IMR-90 (cell line): ENCODE results near the gene MAU2. TPM values are rescaled to one million over a fixed set of nuclear protein-coding genes. Genes with fewer than 3 reads are reported as not detected.

Source experiments
- ATAC-seq: fragments of 200-7000 bp; cut with Tn5 transposase; 2 replicates; pipeline ENCODE4 v1.9.1; 2020; ENCODE audit warnings: low read depth, mild to moderate bottlenecking, moderate library complexity
- BruUV-seq: library from RNA; stranded (reverse); fragments of 400-500 nt; replicated peaks from 2 replicates; lab custom pipeline; 2021; lab: Mats Ljungman, UMichigan
- CTCF ChIA-PET: fragments of 300-600 bp; formaldehyde crosslinking; extraction: SDS; loops from one replicate; lab custom pipeline; 2021; ENCODE audit warnings: antibody characterized with exemption; lab: Yijun Ruan, JAX
- POLR2A ChIA-PET: fragments of 300-600 bp; sonication (Branson Sonifier 250); formaldehyde crosslinking; loops from one replicate; lab custom pipeline; 2022; ENCODE audit warnings: antibody characterized with exemption; ENCODE audit not compliant: unreplicated experiment; lab: Charles Lee
- DNase-seq: peaks from one replicate; pipeline ENCODE4 v3.0.0; 2013
- H2AFZ ChIP-seq: replicated peaks from 2 replicates; pipeline ENCODE3; 2013; ENCODE audit warnings: low read length, mild to moderate bottlenecking; ENCODE audit not compliant: poor library complexity
- H2AK5ac ChIP-seq: 2 replicates; pipeline ENCODE4 v1.6.1; 2013; ENCODE audit warnings: low read depth, low read length, inconsistent platforms
- H2AK9ac ChIP-seq: replicated peaks from 2 replicates; pipeline ENCODE3; 2013; ENCODE audit warnings: mild to moderate bottlenecking, low read depth, low read length, moderate library complexity; ENCODE audit not compliant: poor library complexity
- H2BK120ac ChIP-seq: 2 replicates; pipeline ENCODE4 v1.6.1; 2013; ENCODE audit warnings: low read depth, low read length, inconsistent platforms
- H2BK15ac ChIP-seq: 3 replicates; pipeline ENCODE4 v1.6.1; 2013; ENCODE audit warnings: low read depth, low read length, inconsistent platforms
- H2BK20ac ChIP-seq: 2 replicates; pipeline ENCODE4 v1.6.1; 2013; ENCODE audit warnings: low read depth, mild to moderate bottlenecking, inconsistent platforms, low read length, moderate library complexity
- H2BK5ac ChIP-seq: 2 replicates; pipeline ENCODE4 v1.6.1; 2013; ENCODE audit warnings: mild to moderate bottlenecking, low read depth, low read length, inconsistent platforms; ENCODE audit not compliant: poor library complexity, severe bottlenecking
- H3K14ac ChIP-seq: replicated peaks from 2 replicates; pipeline ENCODE4 v1.6.1; 2013; ENCODE audit warnings: low read depth, low read length, inconsistent platforms
- H3K18ac ChIP-seq: 2 replicates; pipeline ENCODE4 v1.6.1; 2013; ENCODE audit warnings: low read depth, low read length, control low read depth
- H3K23ac ChIP-seq: 2 replicates; pipeline ENCODE4 v1.6.1; 2013; ENCODE audit warnings: low read depth, low read length, inconsistent platforms
- H3K27ac ChIP-seq: 2 replicates; pipeline ENCODE4 v1.5.1; 2013; ENCODE audit warnings: mild to moderate bottlenecking, control low read depth, low read length; ENCODE audit not compliant: insufficient read depth
- H3K27me3 ChIP-seq: 2 replicates; pipeline ENCODE4 v1.6.1; 2013; ENCODE audit warnings: low read length; ENCODE audit not compliant: control insufficient read depth, insufficient read depth
- H3K36me3 ChIP-seq: 2 replicates; pipeline ENCODE4 v1.6.1; 2013; ENCODE audit warnings: low read length, mixed read lengths; ENCODE audit not compliant: control insufficient read depth, insufficient read depth
- H3K4ac ChIP-seq: 2 replicates; pipeline ENCODE4 v1.6.1; 2013; ENCODE audit warnings: low read depth, low read length, inconsistent platforms
- H3K4me1 ChIP-seq: 2 replicates; pipeline ENCODE4 v1.6.1; 2013; ENCODE audit warnings: low read length, mixed read lengths; ENCODE audit not compliant: control insufficient read depth, insufficient read depth
- H3K4me2 ChIP-seq: 2 replicates; pipeline ENCODE4 v1.6.1; 2013; ENCODE audit warnings: low read depth, mild to moderate bottlenecking, control low read depth, low read length, moderate library complexity
- H3K4me3 ChIP-seq: 2 replicates; pipeline ENCODE4 v1.5.1; 2013; ENCODE audit warnings: low read depth, mild to moderate bottlenecking, control low read depth, low read length, moderate library complexity; ENCODE audit not compliant: insufficient read depth
- H3K56ac ChIP-seq: 2 replicates; pipeline ENCODE4 v1.6.1; 2013; ENCODE audit warnings: low read length, inconsistent platforms; ENCODE audit not compliant: insufficient read depth; ENCODE audit errors: extremely low read depth
- H3K79me1 ChIP-seq, 2 experiments: 2 replicates each; pipeline ENCODE4 v1.6.1; 2013; ENCODE audit warnings: low read length in 2 of 2, inconsistent platforms in 1 of 2, low read depth in 1 of 2
- H3K9ac ChIP-seq: 2 replicates; pipeline ENCODE4 v1.6.1; 2013; ENCODE audit warnings: low read depth, low read length, control low read depth
- H3K9me1 ChIP-seq: 2 replicates; pipeline ENCODE4 v1.6.1; 2013; ENCODE audit warnings: low read length, inconsistent platforms; ENCODE audit not compliant: insufficient read depth
- H3K9me3 ChIP-seq: 2 replicates; pipeline ENCODE4 v1.6.1; 2013; ENCODE audit warnings: low read length; ENCODE audit not compliant: control insufficient read depth, insufficient read depth
- H4K20me1 ChIP-seq: 2 replicates; pipeline ENCODE4 v1.6.1; 2013; ENCODE audit warnings: low read length, inconsistent platforms; ENCODE audit not compliant: insufficient read depth
- H4K5ac ChIP-seq: 2 replicates; pipeline ENCODE4 v1.6.1; 2013; ENCODE audit warnings: mild to moderate bottlenecking, low read depth, low read length, control low read depth
- H4K8ac ChIP-seq, 2 experiments: 2 replicates each; pipeline ENCODE4 v1.6.1; 2013; ENCODE audit warnings: low read depth in 2 of 2, low read length in 2 of 2, control low read depth in 1 of 2, inconsistent platforms in 1 of 2
- H4K91ac ChIP-seq: 2 replicates; pipeline ENCODE4 v1.6.1; 2013; ENCODE audit warnings: low read depth, low read length, inconsistent platforms; ENCODE audit not compliant: insufficient read depth
- BHLHE40 ChIP-seq: fragments of 150-350 bp; IDR thresholded peaks from 2 replicates; pipeline ENCODE4 v1.6.1; 2016; ENCODE audit warnings: mild to moderate bottlenecking, low read depth, low read length
- CHD1 ChIP-seq: IDR thresholded peaks from 2 replicates; pipeline ENCODE4 v1.6.1; 2012; ENCODE audit warnings: low read depth, low read length, improper control_type of control experiment
- CTCF ChIP-seq: conservative IDR thresholded peaks from 2 replicates; pipeline ENCODE4 v1.5.1; 2012; ENCODE audit warnings: mild to moderate bottlenecking, low read depth, low read length, improper control_type of control experiment
- FOS ChIP-seq: fragments of 150-350 bp; IDR thresholded peaks from 2 replicates; pipeline ENCODE4 v1.6.1; 2016; ENCODE audit warnings: low read depth, low read length
- MAFK ChIP-seq: IDR thresholded peaks from 2 replicates; pipeline ENCODE4 v1.6.1; 2012; ENCODE audit warnings: low read depth, low read length, improper control_type of control experiment
- MAZ ChIP-seq: IDR thresholded peaks from 2 replicates; pipeline ENCODE4 v1.6.1; 2012; ENCODE audit warnings: low read depth, mild to moderate bottlenecking, low read length, improper control_type of control experiment, moderate library complexity, borderline replicate concordance
- MXI1 ChIP-seq: IDR thresholded peaks from 2 replicates; pipeline ENCODE4 v1.6.1; 2012; ENCODE audit warnings: low read depth, mild to moderate bottlenecking, low read length, moderate library complexity, borderline replicate concordance
- NFE2L2 ChIP-seq: fragments of 150-350 bp; IDR thresholded peaks from 2 replicates; pipeline ENCODE4 v1.6.1; 2016; ENCODE audit warnings: low read depth, mild to moderate bottlenecking, low read length
- POLR2A ChIP-seq: IDR thresholded peaks from 2 replicates; pipeline ENCODE4 v1.6.1; 2012; ENCODE audit warnings: mild to moderate bottlenecking, low read depth, low read length
- RAD21 ChIP-seq: IDR thresholded peaks from 2 replicates; pipeline ENCODE4 v1.6.1; 2012; ENCODE audit warnings: low read length, improper control_type of control experiment
- RCOR1 ChIP-seq: IDR thresholded peaks from 2 replicates; pipeline ENCODE4 v1.6.1; 2012; ENCODE audit warnings: mild to moderate bottlenecking, low read length, improper control_type of control experiment; ENCODE audit not compliant: insufficient replicate concordance
- RFX5 ChIP-seq: IDR thresholded peaks from 2 replicates; pipeline ENCODE4 v1.8.0; 2012; ENCODE audit warnings: low read depth, mild to moderate bottlenecking, low read length, moderate library complexity
- SMC3 ChIP-seq: fragments of 150-350 bp; IDR thresholded peaks from 2 replicates; pipeline ENCODE4 v1.6.1; 2016; ENCODE audit warnings: low read depth, mild to moderate bottlenecking, antibody characterized with exemption, low read length, moderate library complexity
- WGBS, 2 experiments: methylation state at CpG; one replicate each; pipeline versions ENCODE4 v1.1.5 to v1.1.7; 2013; ENCODE audit warnings: missing lambda C conversion rate in 2 of 2; ENCODE audit not compliant: insufficient read length in 1 of 2; ENCODE audit errors: extremely low coverage in 2 of 2; 5-methylcytosine and 5-hydroxymethylcytosine counted together
- dilution Hi-C: fragments of 300-500 bp; cut with HindIII; formaldehyde crosslinking; loops from one replicate; pipeline ENCODE4 v1.14.3; 2018; ENCODE audit warnings: low sequenced_read_pairs; ENCODE audit not compliant: unreplicated experiment
- in situ Hi-C: fragments of 300-500 bp; cut with MboI; formaldehyde crosslinking; loops from 3 replicates; pipeline ENCODE4 v1.14.3; 2019; ENCODE audit warnings: low sequenced_read_pairs, inconsistent platforms, mixed read lengths
- intact Hi-C: fragments of 100-400 bp; cut with micrococcal nuclease; formaldehyde crosslinking; loops from 2 replicates; pipeline ENCODE4 v1.10.0; 2022
- polyA plus RNA-seq, 3 experiments: library from polyadenylated mRNA; depleted of rRNA; stranded (reverse); fragments of >200 nt; gene quantifications; 2 replicates each; pipeline ENCODE4 v1.2.3, GENCODE V29; 2012; ENCODE audit warnings: low replicate concordance in 1 of 3
- total RNA-seq: library from RNA; depleted of rRNA; stranded (reverse); fragments of >200 nt; gene quantifications from 2 replicates; pipeline ENCODE4 v1.2.3, GENCODE V29; 2012
- TF ChIP-seq, protein P1 (sequence below): fragments of 150-350 bp; IDR thresholded peaks from 2 replicates; pipeline ENCODE4 v1.6.1; 2017; ENCODE audit warnings: mild to moderate bottlenecking, antibody characterized with exemption, low read length, low read depth

The MAU2 gene
- total and polyA plus RNA-seq, 2 of the 4 experiments (the other 2 are of a cell fraction): 24.6 to 31.1 TPM

GRCh38 chr19:19355606-19356139 lies 35.0 kb downstream of the MAU2 start:
- in situ Hi-C loops (no loop called here), dilution Hi-C loops (no loop called here), intact Hi-C loops (no loop called here)
- Histone ChIP-seq H3K27me3 (no peaks in the 10 kb centered on the region), H3K4me1 (no peaks in the 10 kb centered on the region), H3K56ac (no peak overlapping the region), H2BK120ac (no peak overlapping the region), H4K20me1 (no peaks in the 10 kb centered on the region), H3K4ac (no peak overlapping the region), H2AK5ac (no peak overlapping the region), H3K36me3 (peaks cover 65% of the 10 kb centered on the region), H2BK5ac (no peak overlapping the region), H3K9me1 (no peaks in the 10 kb centered on the region), H2AFZ (no peak overlapping the region), H4K5ac (no peak overlapping the region), H2AK9ac (no peak overlapping the region), H3K4me3 (no peak overlapping the region), H2BK15ac (no peak overlapping the region), H3K9ac (no peak overlapping the region), H4K8ac (no peak overlapping the region), H4K91ac (no peak overlapping the region), H3K9me3 (no peaks in the 10 kb centered on the region), H2BK20ac (no peak overlapping the region), H3K4me2 (no peak overlapping the region), H3K79me1 (no peaks in the 10 kb centered on the region), H3K27ac (no peak overlapping the region), H3K18ac (no peak overlapping the region), H3K23ac (no peak overlapping the region), H3K14ac (no peak overlapping the region)
- DNase-seq (no peak), ATAC-seq (no peak)
- CTCF ChIA-PET: no interaction called here
- BruUV-seq: no TSS peak
- WGBS, 2 experiments: 98% methylated on average over 8 of the region's 18 CpGs; no CpG with 5 or more reads in 1 of the 2 experiments
- TF ChIP-seq SMC3: no peak
- no peak for TF ChIP-seq RAD21
- TF ChIP-seq CHD1: no peak
- no peak for TF ChIP-seq MAFK
- no peak for TF ChIP-seq RFX5
- no peak for TF ChIP-seq MAZ
- no peak for TF ChIP-seq MXI1
- TF ChIP-seq NFE2L2: no peak
- TF ChIP-seq POLR2A: no peak
- no peak for TF ChIP-seq BHLHE40
- TF ChIP-seq CTCF: no peak
- TF ChIP-seq, protein P1, sequence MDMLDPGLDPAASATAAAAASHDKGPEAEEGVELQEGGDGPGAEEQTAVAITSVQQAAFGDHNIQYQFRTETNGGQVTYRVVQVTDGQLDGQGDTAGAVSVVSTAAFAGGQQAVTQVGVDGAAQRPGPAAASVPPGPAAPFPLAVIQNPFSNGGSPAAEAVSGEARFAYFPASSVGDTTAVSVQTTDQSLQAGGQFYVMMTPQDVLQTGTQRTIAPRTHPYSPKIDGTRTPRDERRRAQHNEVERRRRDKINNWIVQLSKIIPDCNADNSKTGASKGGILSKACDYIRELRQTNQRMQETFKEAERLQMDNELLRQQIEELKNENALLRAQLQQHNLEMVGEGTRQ: no peak
- no peak for TF ChIP-seq RCOR1
- no peak for TF ChIP-seq FOS
- POLR2A ChIA-PET: no interaction called here
